Keratinocyte (primary cell): ENCODE measurements around the gene CPSF7. TPM values are rescaled to one million over a fixed set of nuclear protein-coding genes. Genes with fewer than 3 reads are reported as not detected.

Experiments
- DNase-seq: peaks from one replicate; pipeline ENCODE4 v3.0.0-alpha.2; 2011; ENCODE audit warnings: low read depth, missing footprints, low spot score
- FAIRE-seq: peaks from 2 replicates; lab custom pipeline; 2011; peaks lifted over from hg19 to GRCh38; lab: Jason Lieb, UNC
- H2AFZ ChIP-seq: 2 replicates; pipeline ENCODE4 v1.6.0; 2012; ENCODE audit warnings: low read length, control low read depth, inconsistent platforms; ENCODE audit not compliant: control insufficient read depth
- H3K27ac ChIP-seq: 2 replicates; pipeline ENCODE4 v1.5.1; 2011; ENCODE audit warnings: low read length; ENCODE audit not compliant: control insufficient read depth, insufficient read depth
- H3K27me3 ChIP-seq: 3 replicates; pipeline ENCODE4 v1.6.0; 2011; ENCODE audit warnings: low read length; ENCODE audit not compliant: control insufficient read depth, insufficient read depth; ENCODE audit errors: extremely low read depth
- H3K36me3 ChIP-seq, 2 experiments: 2 replicates in 1 of 2; 3 replicates in 1 of 2; pipeline ENCODE4 v1.5.1; 2011; ENCODE audit warnings: low read length in 2 of 2, mild to moderate bottlenecking in 1 of 2; ENCODE audit not compliant: control insufficient read depth in 2 of 2, insufficient read depth in 2 of 2; ENCODE audit errors: extremely low read depth in 1 of 2
- H3K4me1 ChIP-seq: 3 replicates; pipeline ENCODE4 v1.5.1; 2011; ENCODE audit warnings: low read length; ENCODE audit not compliant: control insufficient read depth, insufficient read depth; ENCODE audit errors: extremely low read depth
- H3K4me2 ChIP-seq: 3 replicates; pipeline ENCODE4 v1.6.0; 2011; ENCODE audit warnings: low read depth, low read length; ENCODE audit not compliant: control insufficient read depth, insufficient read depth; ENCODE audit errors: extremely low read depth
- H3K4me3 ChIP-seq, 3 experiments: fragments of 200-600 bp in 1 of 3; sonication (generic) in 1 of 3; 2 replicates in 2 of 3; 3 replicates in 1 of 3; pipeline ENCODE4 v1.5.1; 2011 to 2016; ENCODE audit warnings: low read length in 3 of 3, mild to moderate bottlenecking in 3 of 3, control low read depth in 2 of 3, inconsistent platforms in 1 of 3, low read depth in 1 of 3, mixed read lengths in 1 of 3, mixed run types in 1 of 3, moderate library complexity in 1 of 3; ENCODE audit not compliant: control insufficient read depth in 2 of 3, insufficient read depth in 2 of 3; ENCODE audit errors: extremely low read depth in 1 of 3
- H3K79me2 ChIP-seq: 2 replicates; pipeline ENCODE4 v1.6.0; 2012; ENCODE audit warnings: low read length; ENCODE audit not compliant: control insufficient read depth, insufficient read depth
- H3K9ac ChIP-seq: 3 replicates; pipeline ENCODE4 v1.6.0; 2011; ENCODE audit warnings: low read length; ENCODE audit not compliant: control insufficient read depth, insufficient read depth; ENCODE audit errors: extremely low read depth
- H3K9me1 ChIP-seq: 3 replicates; pipeline ENCODE4 v1.6.0; 2011; ENCODE audit warnings: low read length; ENCODE audit not compliant: control insufficient read depth, insufficient read depth; ENCODE audit errors: extremely low read depth
- H3K9me3 ChIP-seq: 2 replicates; pipeline ENCODE4 v1.5.1; 2012; ENCODE audit warnings: low read depth, low read length; ENCODE audit not compliant: control insufficient read depth
- H4K20me1 ChIP-seq: 3 replicates; pipeline ENCODE4 v1.6.0; 2011; ENCODE audit warnings: low read length; ENCODE audit not compliant: control insufficient read depth, insufficient read depth; ENCODE audit errors: extremely low read depth
- EZH2 ChIP-seq: IDR thresholded peaks from one replicate; pipeline ENCODE4 v1.6.1; 2012; ENCODE audit warnings: inconsistent platforms, mild to moderate bottlenecking, low read length, moderate library complexity
- dilution Hi-C: fragments of 300-500 bp; cut with MboI; formaldehyde crosslinking; loops from one replicate; pipeline ENCODE4 v1.7.0; 2020; ENCODE audit warnings: low sequenced_read_pairs; ENCODE audit not compliant: extremely low pct_ligation_motif_present
- polyA plus RNA-seq, 5 experiments: library from polyadenylated mRNA; depleted of rRNA in 3 of 5; stranded (reverse) in 3 of 5; stranded (forward) in 1 of 5; unstranded in 1 of 5; fragments of >200 nt; gene quantifications; 1 replicate in 1 of 5; 2 replicates in 3 of 5; 3 replicates in 1 of 5; pipeline versions ENCODE4 v1.2.1 to v1.2.3, GENCODE V29; 2011 to 2012; ENCODE audit warnings: missing spikeins in 2 of 5, low read depth in 1 of 5, low replicate concordance in 1 of 5
- TF ChIP-seq, protein P1 (sequence below), 3 experiments: IDR thresholded peaks in 1 of 3; conservative IDR thresholded peaks in 1 of 3; optimal IDR thresholded peaks in 1 of 3; 2 replicates in 2 of 3; 3 replicates in 1 of 3; pipeline versions ENCODE3 to v1.5.1; 2011; ENCODE audit warnings: low read length in 3 of 3, mild to moderate bottlenecking in 3 of 3, moderate library complexity in 2 of 3, control low read depth in 1 of 3, inconsistent platforms in 1 of 3; ENCODE audit not compliant: insufficient read depth in 2 of 3; ENCODE audit errors: extremely low read depth in 1 of 3

The CPSF7 gene
- polyA plus RNA-seq, 1 donor (not counting 4 experiments of a cell fraction or from before 2014, with no cell fraction given) = 34.5 TPM

DNA sequence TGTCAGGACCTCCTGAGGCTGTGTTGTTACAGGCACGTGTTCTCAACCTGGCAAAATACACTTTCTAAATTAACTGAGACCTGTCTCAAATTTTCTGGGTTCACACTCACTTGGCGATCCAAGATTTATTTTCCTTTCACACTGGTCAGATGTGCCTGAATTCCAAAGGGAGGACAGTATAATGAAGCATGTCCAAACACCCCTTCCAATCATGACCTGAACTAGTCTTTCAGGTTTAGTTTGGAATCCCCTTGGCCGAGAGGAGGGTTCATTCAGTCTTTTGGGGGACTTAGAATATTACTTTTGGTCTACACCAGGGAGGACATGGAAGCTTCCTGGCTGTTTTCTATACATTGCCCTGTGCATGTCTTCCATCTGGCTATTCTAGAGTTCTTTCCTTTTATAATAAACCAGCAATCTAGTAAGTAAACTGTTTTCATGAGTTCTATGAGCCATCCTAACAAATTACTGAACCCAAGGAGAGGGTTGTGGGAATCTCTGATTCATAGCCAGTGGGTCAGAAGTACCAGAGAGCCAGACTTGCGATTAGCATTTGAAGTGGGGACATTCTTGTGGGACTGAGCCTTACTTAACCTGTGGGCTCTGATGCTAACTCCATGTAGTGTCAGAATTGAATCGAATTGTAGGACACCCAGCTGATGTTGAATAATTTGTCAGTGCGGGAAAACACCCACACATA, 52.2 kb downstream of the CPSF7 start:
- H3K9ac ChIP-seq = no peak overlapping the region
- dilution Hi-C loops = no loop called here
- peak overlapping the region; percentile 82 for H3K27ac ChIP-seq

DNA sequence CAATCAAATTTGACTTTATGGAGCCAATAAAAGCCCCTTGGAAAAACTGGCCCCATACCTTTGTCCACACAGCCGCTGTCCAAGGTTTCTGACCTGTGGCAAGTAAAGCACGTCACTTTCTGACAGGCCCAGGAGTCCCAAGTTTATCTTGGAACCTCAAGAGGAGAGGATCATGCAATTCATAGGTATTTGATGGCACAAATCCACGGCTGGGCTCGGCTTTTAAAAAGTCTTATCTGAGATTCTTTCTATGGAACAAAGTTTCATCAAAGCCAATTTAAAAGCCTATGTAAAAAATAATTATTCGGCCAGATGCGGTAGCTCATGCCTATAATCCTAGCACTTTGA, 54.0 kb downstream of the CPSF7 start:
- Histone ChIP-seq H3K4me2 (no peak overlapping the region), H2AFZ (no peak overlapping the region), H3K9me1 (no peaks in the 10 kb centered on the region), H4K20me1 (no peaks in the 10 kb centered on the region), H3K9me3 (no peaks in the 10 kb centered on the region), H3K4me1 (peaks cover 28% of the 10 kb centered on the region), H3K9ac (no peak overlapping the region), H3K27me3 (no peaks in the 10 kb centered on the region), H3K79me2 (no peaks in the 10 kb centered on the region), H3K4me3 (no peak overlapping the region), H3K36me3 (peaks cover 0 to 14% of the 10 kb centered on the region in 2 experiments), H3K27ac (no peak overlapping the region)
- TF ChIP-seq, protein P1, sequence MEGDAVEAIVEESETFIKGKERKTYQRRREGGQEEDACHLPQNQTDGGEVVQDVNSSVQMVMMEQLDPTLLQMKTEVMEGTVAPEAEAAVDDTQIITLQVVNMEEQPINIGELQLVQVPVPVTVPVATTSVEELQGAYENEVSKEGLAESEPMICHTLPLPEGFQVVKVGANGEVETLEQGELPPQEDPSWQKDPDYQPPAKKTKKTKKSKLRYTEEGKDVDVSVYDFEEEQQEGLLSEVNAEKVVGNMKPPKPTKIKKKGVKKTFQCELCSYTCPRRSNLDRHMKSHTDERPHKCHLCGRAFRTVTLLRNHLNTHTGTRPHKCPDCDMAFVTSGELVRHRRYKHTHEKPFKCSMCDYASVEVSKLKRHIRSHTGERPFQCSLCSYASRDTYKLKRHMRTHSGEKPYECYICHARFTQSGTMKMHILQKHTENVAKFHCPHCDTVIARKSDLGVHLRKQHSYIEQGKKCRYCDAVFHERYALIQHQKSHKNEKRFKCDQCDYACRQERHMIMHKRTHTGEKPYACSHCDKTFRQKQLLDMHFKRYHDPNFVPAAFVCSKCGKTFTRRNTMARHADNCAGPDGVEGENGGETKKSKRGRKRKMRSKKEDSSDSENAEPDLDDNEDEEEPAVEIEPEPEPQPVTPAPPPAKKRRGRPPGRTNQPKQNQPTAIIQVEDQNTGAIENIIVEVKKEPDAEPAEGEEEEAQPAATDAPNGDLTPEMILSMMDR (optimal IDR thresholded peaks at IDR 0.05 in 1 of 3, IDR thresholded peaks at IDR 0.05 in 1 of 3, conservative IDR thresholded peaks at IDR 0.05 in 1 of 3; ENCODE audit: extremely low read depth in 1 of 3, insufficient read depth in 2 of 3, low read length in 3 of 3) = no peak
- TF ChIP-seq EZH2 = no peak
- FAIRE-seq (no peak), DNase-seq (no peak)
- dilution Hi-C loops = no loop called here

More for the DNA sequence above, 52.2 kb downstream of the CPSF7 start:
- Histone ChIP-seq H3K79me2 (no peaks in the 10 kb centered on the region), H3K4me2 (peak overlapping the region; percentile 39), H3K9me3 (no peaks in the 10 kb centered on the region), H4K20me1 (no peaks in the 10 kb centered on the region), H3K36me3 (peaks cover 0 to 8% of the 10 kb centered on the region in 2 experiments), H2AFZ (no peak overlapping the region), H3K4me1 (peaks cover 25% of the 10 kb centered on the region), H3K4me3 (no peak overlapping the region), H3K27me3 (no peaks in the 10 kb centered on the region), H3K9me1 (no peaks in the 10 kb centered on the region)
- no peak for DNase-seq
- no peak for FAIRE-seq
- TF ChIP-seq EZH2 = no peak
- TF ChIP-seq, protein P1 (optimal IDR thresholded peaks at IDR 0.05 in 1 of 3, IDR thresholded peaks at IDR 0.05 in 1 of 3, conservative IDR thresholded peaks at IDR 0.05 in 1 of 3; ENCODE audit: extremely low read depth in 1 of 3, insufficient read depth in 2 of 3, low read length in 3 of 3) = no peak
